ENCODE results near the gene C7orf33.

C7orf33 gene

DNA sequence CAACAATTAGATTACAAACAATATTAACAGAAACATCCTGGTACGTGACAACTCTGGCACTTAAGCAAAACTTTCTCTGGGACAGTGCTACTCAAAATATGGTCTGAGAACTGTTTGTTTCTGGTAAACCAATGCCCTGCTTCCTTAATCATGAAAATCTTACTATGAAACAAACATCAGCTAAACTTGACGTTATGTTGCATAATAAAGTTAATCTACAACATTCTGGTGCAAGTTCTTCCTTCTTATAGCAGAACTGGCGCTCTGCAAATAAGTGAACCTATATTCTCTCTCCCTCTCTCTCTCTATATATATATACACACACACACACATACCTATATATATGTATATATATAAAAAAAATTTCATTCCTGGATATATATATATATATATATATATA is 7.8 kb downstream of the C7orf33 start:
- H3K4me3 ChIP-seq (ENCODE audit: low read length) = no peak overlapping the region
- no peak for TF ChIP-seq ZNF274 (IDR thresholded peaks at IDR 0.05; ENCODE audit: low read depth, low read length)

DNA sequence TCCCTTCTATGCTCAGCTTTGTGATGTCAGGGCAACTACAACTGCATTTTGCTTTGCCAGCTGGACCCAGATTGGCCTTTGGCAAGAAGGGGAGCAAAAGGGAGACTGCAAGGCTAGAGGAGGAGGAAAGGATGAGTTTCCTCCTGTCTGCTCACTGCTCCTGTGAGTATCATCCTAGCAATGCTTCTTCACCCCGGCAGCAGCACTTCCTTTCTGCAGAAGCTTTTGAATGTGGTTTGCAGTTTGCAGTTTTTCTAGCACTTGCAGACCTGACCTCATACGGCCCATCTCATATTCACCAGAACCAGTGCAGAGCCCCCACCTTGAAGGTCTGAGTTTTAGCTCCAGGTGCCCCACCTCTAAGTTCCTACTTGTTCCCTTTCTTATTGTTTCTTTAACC is 14.8 kb downstream of the C7orf33 start:
- no peak overlapping the region for H3K4me3 ChIP-seq (ENCODE audit: low read length)
- TF ChIP-seq ZNF274 (IDR thresholded peaks at IDR 0.05; ENCODE audit: low read depth, low read length) = no peak

DNA sequence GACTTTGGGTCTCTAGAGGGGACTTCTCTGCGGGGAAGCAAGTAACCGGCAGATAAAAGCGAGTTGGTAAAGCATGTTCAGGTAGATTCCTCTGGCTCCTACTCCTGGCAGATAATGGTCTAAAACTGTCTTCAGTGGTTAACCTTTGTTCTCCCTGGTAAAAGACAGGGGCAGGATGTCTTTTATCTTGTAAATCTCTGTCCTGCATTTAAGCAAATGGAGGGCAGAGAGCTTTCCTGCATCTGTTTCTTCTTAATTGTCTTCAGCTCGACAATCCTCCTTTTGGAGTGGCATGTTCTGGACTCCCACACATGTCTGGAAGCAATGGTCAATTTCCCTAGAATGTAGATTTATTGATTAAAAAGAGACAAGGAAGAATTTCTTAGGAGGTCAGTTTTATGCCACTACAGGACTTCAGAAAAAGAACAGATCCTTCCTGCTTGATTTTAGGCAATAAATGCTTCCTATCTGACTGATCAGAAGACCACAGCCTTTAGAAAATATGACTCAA is 16.6 kb downstream of the C7orf33 start:
- H3K4me3 ChIP-seq (ENCODE audit: low read length) = no peak overlapping the region
- TF ChIP-seq ZNF274 (IDR thresholded peaks at IDR 0.05; ENCODE audit: low read depth, low read length) = no peak

DNA sequence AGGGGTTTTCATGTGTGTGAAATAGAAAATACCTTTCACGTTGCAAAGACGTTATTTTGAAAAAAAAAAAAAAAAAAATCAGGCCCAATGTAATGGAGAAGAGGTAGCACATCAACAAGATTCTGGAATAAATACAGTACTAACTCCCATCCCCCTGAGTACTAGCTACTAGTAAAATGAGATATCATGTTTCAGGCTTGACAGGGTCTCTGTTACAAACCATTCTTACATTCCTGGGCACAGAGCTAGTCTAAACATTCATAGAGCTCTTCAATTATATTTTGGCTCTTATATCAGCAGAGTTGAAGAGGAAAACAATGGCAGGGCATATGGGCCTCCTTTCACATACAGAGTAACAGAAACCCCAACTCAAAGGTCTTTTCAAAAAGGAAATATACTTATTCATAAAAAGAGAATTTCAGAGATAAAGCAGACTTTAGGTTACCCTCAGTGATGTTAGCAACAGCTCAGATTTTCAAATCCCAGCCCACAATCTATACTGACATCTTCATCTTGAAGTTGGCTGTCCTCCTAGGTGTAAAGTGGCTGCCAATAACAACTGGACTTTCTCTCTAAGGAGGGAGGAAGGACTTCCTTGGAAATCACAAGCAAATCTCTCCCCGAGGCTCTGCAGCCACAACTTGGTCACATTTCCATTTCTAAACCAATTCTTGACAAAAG is 18.6 kb downstream of the C7orf33 start:
- no peak for TF ChIP-seq ZNF274 (IDR thresholded peaks at IDR 0.05; ENCODE audit: low read depth, low read length)
- H3K4me3 ChIP-seq (ENCODE audit: low read length) = no peak overlapping the region

DNA sequence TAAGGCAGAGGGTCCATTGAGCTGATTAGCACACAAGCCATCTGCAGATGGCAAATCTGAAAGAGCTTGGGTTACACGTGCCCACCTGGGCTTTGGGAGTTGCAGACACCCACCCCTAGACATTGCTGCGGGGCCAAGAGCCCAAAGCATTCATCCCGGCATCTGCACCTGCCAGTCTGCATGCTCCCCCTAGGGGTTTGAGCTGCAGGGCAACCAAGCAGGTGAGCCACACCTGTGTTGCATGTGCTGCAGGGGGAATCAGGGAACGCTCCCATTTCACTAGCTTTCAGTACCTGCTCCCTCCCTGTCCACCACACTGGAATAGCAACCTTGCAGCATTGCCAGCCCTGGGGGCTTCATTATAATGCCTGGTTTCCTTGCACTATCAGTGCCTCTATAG is 21.1 kb downstream of the C7orf33 start:
- no peak for TF ChIP-seq ZNF274 (IDR thresholded peaks at IDR 0.05; ENCODE audit: low read depth, low read length)
- H3K4me3 ChIP-seq (ENCODE audit: low read length) = no peak overlapping the region

DNA sequence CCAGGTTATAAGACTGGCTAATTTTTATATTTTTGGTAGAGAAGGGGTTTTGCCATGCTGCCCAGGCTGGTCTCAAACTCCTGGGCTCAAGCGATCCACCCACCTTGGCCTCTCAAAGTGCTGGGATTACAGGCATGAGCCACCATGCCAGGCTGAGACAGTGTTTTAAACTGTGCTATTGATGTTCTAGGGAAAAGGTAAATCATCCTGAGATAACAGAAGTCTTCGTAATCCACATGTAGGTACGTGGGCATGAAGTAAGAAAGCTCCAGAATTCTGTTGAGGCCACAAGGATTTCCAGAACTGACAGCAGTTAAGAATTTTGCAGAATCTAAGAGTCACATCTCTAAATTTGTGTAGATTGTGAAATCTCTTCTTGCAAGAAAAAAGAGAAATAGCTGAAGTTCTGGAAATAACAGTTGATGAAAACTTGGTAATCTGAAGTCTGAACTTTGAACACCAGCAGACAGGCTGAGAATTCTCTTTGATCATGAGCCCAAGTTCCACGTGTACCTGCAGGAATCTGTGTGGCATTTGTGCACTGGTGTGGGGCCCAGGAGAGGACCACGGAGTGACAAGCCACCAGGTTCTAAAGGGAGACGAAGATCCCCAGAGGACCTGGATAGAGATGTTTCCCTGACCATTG is 24.6 kb downstream of the C7orf33 start:
- no peak for TF ChIP-seq ZNF274 (IDR thresholded peaks at IDR 0.05; ENCODE audit: low read depth, low read length)
- H3K4me3 ChIP-seq (ENCODE audit: low read length) = no peak overlapping the region

DNA sequence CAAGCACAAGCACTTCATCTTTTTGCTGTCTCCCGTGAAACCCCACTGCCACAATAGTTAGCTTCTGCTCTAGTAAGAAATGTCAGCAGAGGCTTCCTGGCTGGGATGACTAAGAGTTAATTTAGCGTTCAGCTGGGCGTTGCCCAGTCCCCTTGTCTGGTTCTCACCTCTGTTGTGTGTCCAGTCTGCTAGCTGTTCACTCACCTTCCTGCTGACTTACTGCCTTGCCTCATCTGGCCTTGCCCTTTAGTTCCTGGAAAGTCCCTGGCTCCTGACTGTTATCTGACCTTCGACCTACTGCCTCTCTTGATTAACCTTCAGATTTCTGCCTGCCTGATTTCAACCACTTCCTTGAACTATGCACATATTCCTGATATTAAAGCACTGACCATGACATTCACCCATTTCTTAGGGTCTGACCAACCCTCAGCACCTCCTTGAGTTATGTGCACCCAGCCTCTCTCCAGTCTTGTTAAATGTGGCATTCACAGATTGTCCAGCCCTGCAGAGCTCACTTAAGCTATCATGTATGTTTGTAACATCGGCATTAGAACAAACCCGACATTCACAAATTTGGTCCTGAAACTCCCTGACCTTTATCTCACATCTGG is 30.3 kb downstream of the C7orf33 start:
- no peak overlapping the region for H3K4me3 ChIP-seq (ENCODE audit: low read length)
- TF ChIP-seq ZNF274 (IDR thresholded peaks at IDR 0.05; ENCODE audit: low read depth, low read length) = no peak

DNA sequence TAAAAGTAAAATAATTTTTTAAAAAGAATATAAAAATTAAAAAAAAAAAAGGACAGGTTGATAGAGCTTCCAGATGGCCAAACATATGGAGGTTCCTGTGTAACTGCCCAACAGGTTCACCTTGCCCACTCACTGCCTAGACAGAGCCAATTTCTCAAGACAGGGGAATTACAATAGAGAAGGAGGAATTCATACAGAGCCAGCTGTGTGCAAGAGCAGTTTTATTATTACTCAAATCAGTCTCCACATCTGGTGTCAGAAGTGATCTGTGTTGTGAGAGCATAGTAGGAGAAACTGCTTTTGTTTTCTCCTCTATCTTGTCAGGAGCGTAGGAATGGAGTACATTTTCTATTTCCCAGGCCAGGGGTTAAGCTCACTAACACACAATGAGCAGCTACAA is 31.0 kb downstream of the C7orf33 start:
- no peak for TF ChIP-seq ZNF274 (IDR thresholded peaks at IDR 0.05; ENCODE audit: low read depth, low read length)
- no peak overlapping the region for H3K4me3 ChIP-seq (ENCODE audit: low read length)

DNA sequence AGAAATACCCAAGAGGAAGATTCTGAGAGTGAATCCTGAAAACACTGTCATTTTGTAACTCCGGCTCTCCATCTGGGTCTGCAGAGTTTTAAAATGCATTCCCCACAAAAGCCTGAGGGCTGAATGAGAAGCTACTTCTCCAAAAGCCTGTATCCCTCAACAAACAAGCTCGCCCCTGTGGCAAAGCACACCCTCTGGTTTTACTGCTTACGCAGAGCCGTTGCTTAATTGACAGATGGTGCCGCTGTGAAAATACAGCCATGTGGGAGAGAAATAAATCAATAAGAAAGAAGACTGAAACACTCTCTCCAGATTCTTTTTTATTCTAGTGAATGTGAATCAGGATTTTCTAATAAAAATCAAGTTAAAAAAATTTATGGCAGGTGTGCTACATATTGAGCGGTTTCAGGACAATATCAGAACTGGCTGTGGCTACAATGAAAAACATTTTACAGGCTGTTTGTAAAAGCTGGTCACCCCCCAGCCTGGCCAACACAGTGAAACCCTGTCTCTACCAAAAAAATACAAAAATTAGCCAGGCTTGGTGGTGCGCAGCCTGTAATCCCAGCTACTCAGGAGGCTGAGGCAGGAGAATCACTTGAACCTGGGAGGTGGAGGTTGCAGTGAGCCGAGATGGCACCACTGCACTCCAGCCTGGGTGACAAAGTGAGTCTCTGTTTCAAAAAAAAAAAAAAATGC is 32.5 kb downstream of the C7orf33 start:
- no peak overlapping the region for H3K4me3 ChIP-seq (ENCODE audit: low read length)
- TF ChIP-seq ZNF274 (IDR thresholded peaks at IDR 0.05; ENCODE audit: low read depth, low read length) = no peak

DNA sequence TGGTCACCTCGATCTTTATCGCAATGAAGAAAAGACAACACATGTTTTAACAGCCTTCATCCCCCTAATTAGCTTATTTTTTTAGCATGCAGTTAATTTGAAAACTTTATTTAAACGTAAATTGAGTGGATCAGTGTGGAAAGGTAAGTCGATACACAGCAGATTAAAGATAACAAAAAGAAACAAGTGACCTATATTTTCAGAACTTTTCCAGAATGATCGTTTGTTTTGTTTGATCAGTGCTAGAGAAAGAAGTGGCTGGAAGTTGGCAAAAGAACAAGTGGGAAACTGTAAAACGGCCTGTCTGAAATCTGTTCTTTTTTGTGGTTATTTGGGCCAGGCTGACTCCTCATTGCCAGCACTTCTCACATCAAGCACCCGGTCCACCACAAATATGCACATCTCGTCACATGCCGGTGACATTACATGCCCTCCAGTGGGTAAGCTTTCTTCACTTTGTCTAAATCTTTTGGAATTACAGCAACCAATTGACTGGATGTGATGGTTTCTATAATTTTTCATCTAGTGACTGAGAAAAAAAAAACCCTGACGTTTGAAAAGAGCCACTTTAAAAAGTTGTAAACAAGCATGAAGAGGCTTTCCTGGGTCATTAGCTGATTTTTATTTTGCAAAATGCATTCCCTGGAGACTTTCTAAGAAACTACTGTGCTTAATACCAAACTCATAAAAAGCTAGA is 33.2 kb downstream of the C7orf33 start:
- TF ChIP-seq ZNF274 (IDR thresholded peaks at IDR 0.05; ENCODE audit: low read depth, low read length) = no peak
- H3K4me3 ChIP-seq (ENCODE audit: low read length) = no peak overlapping the region

DNA sequence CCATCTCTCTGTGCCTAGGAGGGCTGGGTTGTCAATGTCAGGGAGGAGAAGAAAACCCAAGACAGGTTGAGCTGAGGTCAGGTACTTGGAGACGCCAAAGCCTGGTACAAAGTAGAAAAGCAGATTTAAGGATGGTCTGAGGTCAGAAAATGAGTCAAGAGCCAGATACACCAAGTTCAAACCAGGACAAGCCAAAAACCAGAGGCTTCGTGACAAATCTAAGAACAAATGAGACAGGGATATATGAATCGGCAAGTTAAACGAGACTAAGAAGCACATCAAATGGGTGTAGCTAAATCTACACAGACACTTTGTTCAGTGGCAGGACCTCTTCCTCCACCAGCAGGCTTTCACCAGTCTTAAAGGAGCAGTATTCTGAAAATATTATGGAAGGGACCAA is 34.2 kb downstream of the C7orf33 start:
- H3K4me3 ChIP-seq (ENCODE audit: low read length) = no peak overlapping the region
- no peak for TF ChIP-seq ZNF274 (IDR thresholded peaks at IDR 0.05; ENCODE audit: low read depth, low read length)

DNA sequence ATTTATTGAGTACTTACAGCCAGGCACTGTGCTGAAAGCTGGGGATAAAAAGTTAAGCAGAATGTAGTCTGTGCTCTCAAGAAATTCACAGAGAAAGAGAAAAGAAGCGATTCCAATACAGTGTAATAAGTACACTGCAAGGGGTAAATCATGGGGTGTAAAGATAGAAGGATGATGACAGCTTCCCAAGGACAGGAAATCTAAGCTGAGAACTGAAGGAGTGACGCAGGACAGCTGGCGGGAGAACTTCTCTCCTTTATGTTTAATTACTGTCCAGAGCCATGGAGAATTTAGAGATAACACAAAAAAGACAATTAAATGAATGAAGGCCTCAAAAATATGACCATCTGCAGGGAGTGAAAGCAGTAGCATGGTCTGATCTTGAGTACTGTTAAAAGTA is 34.8 kb downstream of the C7orf33 start:
- no peak overlapping the region for H3K4me3 ChIP-seq (ENCODE audit: low read length)
- no peak for TF ChIP-seq ZNF274 (IDR thresholded peaks at IDR 0.05; ENCODE audit: low read depth, low read length)

DNA sequence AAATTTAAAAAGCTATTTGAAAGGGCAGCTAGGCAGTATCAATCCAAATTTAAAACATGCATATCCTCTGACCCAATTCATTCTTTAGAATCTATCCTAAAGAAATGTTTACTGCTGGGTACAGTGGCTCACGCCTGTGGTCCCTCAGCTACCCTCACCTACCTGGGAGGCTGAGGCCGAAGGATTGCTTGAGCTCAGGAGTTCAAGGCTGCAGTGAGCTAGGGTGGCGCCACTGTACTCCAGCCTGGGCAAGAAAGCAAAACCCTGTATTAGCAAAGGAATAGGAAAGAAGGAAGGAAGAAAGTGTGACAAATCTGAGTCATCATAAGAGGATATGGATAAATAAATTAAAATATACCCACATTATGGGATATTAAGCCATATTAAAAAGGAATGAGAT is 36.3 kb downstream of the C7orf33 start:
- no peak for TF ChIP-seq ZNF274 (IDR thresholded peaks at IDR 0.05; ENCODE audit: low read depth, low read length)
- H3K4me3 ChIP-seq (ENCODE audit: low read length) = no peak overlapping the region

DNA sequence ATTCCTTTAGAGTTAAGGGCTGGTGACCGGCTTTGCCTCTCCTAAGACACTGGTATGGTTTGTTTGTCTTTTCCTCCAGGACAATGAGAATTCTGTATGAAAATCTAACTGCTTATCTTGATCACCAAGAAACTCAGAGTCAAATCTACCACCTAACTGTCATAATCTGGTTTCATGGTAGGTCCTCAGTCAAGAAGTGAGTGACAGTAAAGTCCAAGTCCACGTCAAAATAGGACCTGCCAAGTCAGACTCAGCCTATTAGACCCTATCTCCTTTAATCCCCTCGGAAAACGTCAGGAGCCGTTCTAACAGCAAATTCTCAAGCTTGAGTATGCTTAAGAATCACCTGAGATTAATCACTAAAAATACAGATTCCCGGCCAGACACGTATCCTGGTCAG is 37.4 kb downstream of the C7orf33 start:
- no peak for TF ChIP-seq ZNF274 (IDR thresholded peaks at IDR 0.05; ENCODE audit: low read depth, low read length)

More for the DNA sequence above, 37.4 kb downstream of the C7orf33 start:
- no peak overlapping the region for H3K4me3 ChIP-seq (ENCODE audit: low read length)
